HEK293T (cell line): ENCODE results near the gene GALNS.

ENCODE experiments used
- CTCF ChIA-PET: fragments of 350-600 bp; formaldehyde crosslinking; extraction: SDS; loops from one replicate; lab custom pipeline; 2021; ENCODE audit warnings: antibody characterized with exemption, inconsistent platforms; lab: Yijun Ruan, JAX
- POLR2A ChIA-PET: fragments of 350-600 bp; formaldehyde crosslinking; extraction: SDS; loops from one replicate; lab custom pipeline; 2020; ENCODE audit warnings: antibody characterized with exemption, inconsistent platforms; lab: Yijun Ruan, JAX
- DNase-seq: peaks from one replicate; pipeline ENCODE4 v3.0.0; 2012; ENCODE audit warnings: mixed read lengths; ENCODE audit errors: extremely low spot score
- ARNT ChIP-seq: fragments of 450-650 bp; IDR thresholded peaks from 2 replicates; pipeline ENCODE4 v1.6.1; 2017; ENCODE audit warnings: mild to moderate bottlenecking
- BHLHE40 ChIP-seq: fragments of 450-650 bp; IDR thresholded peaks from 2 replicates; pipeline ENCODE4 v1.6.1; 2016; ENCODE audit warnings: mild to moderate bottlenecking, moderate library complexity, borderline replicate concordance
- CTBP1 ChIP-seq: fragments of 450-650 bp; IDR thresholded peaks from 2 replicates; pipeline ENCODE4 v1.6.1; 2016; ENCODE audit warnings: borderline replicate concordance
- ELF4 ChIP-seq: fragments of 450-650 bp; IDR thresholded peaks from 2 replicates; pipeline ENCODE4 v1.6.1; 2017; ENCODE audit warnings: antibody characterized with exemption
- FOXA1 ChIP-seq: fragments of 450-650 bp; IDR thresholded peaks from 2 replicates; pipeline ENCODE4 v1.6.1; 2016; ENCODE audit warnings: mild to moderate bottlenecking
- FOXK2 ChIP-seq: fragments of 450-650 bp; IDR thresholded peaks from 2 replicates; pipeline ENCODE4 v1.6.1; 2016; ENCODE audit warnings: mild to moderate bottlenecking
- FOXM1 ChIP-seq: fragments of 450-650 bp; IDR thresholded peaks from 2 replicates; pipeline ENCODE4 v1.6.1; 2017; ENCODE audit warnings: mild to moderate bottlenecking, borderline replicate concordance
- HDGF ChIP-seq: fragments of 450-650 bp; IDR thresholded peaks from 2 replicates; pipeline ENCODE4 v1.6.1; 2017; ENCODE audit warnings: antibody characterized with exemption, borderline replicate concordance
- L3MBTL2 ChIP-seq: fragments of 450-650 bp; conservative IDR thresholded peaks from 2 replicates; pipeline ENCODE4 v1.6.1; 2016; ENCODE audit warnings: mild to moderate bottlenecking
- LEF1 ChIP-seq: fragments of 450-650 bp; IDR thresholded peaks from 2 replicates; pipeline ENCODE4 v1.6.1; 2017; ENCODE audit warnings: mild to moderate bottlenecking, borderline replicate concordance
- NFRKB ChIP-seq: fragments of 450-650 bp; IDR thresholded peaks from 2 replicates; pipeline ENCODE4 v1.6.1; 2016; ENCODE audit warnings: mild to moderate bottlenecking, moderate library complexity
- SP1 ChIP-seq: fragments of 450-650 bp; IDR thresholded peaks from 2 replicates; pipeline ENCODE4 v1.6.1; 2017
- SUZ12 ChIP-seq: fragments of 450-650 bp; IDR thresholded peaks from 2 replicates; pipeline ENCODE4 v1.6.1; 2016; ENCODE audit warnings: mild to moderate bottlenecking
- TARDBP ChIP-seq: fragments of 450-650 bp; IDR thresholded peaks from 2 replicates; pipeline ENCODE4 v1.6.1; 2016
- ZNF384 ChIP-seq: fragments of 450-650 bp; IDR thresholded peaks from 2 replicates; pipeline ENCODE4 v1.6.1; 2016
- TF ChIP-seq, protein P1 (sequence below): fragments of 450-650 bp; IDR thresholded peaks from 2 replicates; pipeline ENCODE4 v1.6.1; 2016

Gene GALNS

GRCh38 chr16:88816736-88817535 is 39.8 kb downstream of the GALNS start:
- no peak for TF ChIP-seq BHLHE40
- no peak for TF ChIP-seq ZNF384
- no peak for TF ChIP-seq FOXK2
- TF ChIP-seq HDGF, result no peak
- no peak for TF ChIP-seq TARDBP
- no peak for TF ChIP-seq CTBP1
- TF ChIP-seq, protein P1, sequence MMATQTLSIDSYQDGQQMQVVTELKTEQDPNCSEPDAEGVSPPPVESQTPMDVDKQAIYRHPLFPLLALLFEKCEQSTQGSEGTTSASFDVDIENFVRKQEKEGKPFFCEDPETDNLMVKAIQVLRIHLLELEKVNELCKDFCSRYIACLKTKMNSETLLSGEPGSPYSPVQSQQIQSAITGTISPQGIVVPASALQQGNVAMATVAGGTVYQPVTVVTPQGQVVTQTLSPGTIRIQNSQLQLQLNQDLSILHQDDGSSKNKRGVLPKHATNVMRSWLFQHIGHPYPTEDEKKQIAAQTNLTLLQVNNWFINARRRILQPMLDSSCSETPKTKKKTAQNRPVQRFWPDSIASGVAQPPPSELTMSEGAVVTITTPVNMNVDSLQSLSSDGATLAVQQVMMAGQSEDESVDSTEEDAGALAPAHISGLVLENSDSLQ, result no peak
- TF ChIP-seq SUZ12, result no peak
- TF ChIP-seq FOXA1, result no peak
- TF ChIP-seq L3MBTL2, result no peak
- TF ChIP-seq ARNT, result no peak
- TF ChIP-seq LEF1, result no peak
- ChIA-PET POLR2A (no interaction called here), CTCF (no interaction called here)
- DNase-seq, result no peak

GRCh38 chr16:88815901-88816589 is 40.7 kb downstream of the GALNS start:
- ChIA-PET POLR2A (interaction anchor here (0.9 kb wide), 1 partner anchor 42 kb away, joined by 3 read pairs; no protein-coding TSS in a partner anchor), CTCF (interaction anchor here (0.6 kb wide), 1 partner anchor 40 kb away, joined by 4 read pairs; no protein-coding TSS in a partner anchor)
- DNase-seq, result no peak
- no peak for TF ChIP-seq FOXA1
- TF ChIP-seq LEF1, result no peak
- TF ChIP-seq L3MBTL2, result no peak
- no peak for TF ChIP-seq HDGF
- TF ChIP-seq, protein P1, result no peak
- no peak for TF ChIP-seq FOXM1
- TF ChIP-seq FOXK2, result no peak
- no peak for TF ChIP-seq ZNF384
- no peak for TF ChIP-seq ELF4
- TF ChIP-seq SP1, result no peak
- no peak for TF ChIP-seq SUZ12
- TF ChIP-seq NFRKB, result no peak
- TF ChIP-seq TARDBP, result no peak
- TF ChIP-seq ARNT, result no peak

GRCh38 chr16:88815227-88815626 is 41.5 kb downstream of the GALNS start:
- no peak for DNase-seq
- TF ChIP-seq SP1 (no peak), ZNF384 (no peak), TARDBP (no peak), FOXK2 (no peak), BHLHE40 (no peak), HDGF (no peak), FOXM1 (no peak), CTBP1 (no peak), FOXA1 (no peak), SUZ12 (no peak), L3MBTL2 (no peak), NFRKB (no peak), ARNT (no peak), ELF4 (no peak), LEF1 (no peak)
- TF ChIP-seq, protein P1, result no peak
- POLR2A ChIA-PET, result interaction anchor here (0.9 kb wide), 1 partner anchor 43 kb away, joined by 3 read pairs; no protein-coding TSS in a partner anchor
- CTCF ChIA-PET, result interaction anchor here (0.6 kb wide), 1 partner anchor 41 kb away, joined by 4 read pairs; no protein-coding TSS in a partner anchor

- no peak for TF ChIP-seq BHLHE40
- no peak for TF ChIP-seq SUZ12
- TF ChIP-seq HDGF, result no peak
- no peak for TF ChIP-seq ZNF384
- TF ChIP-seq NFRKB, result no peak
- no peak for TF ChIP-seq LEF1
- TF ChIP-seq SP1, result no peak
- ChIA-PET CTCF (interaction anchor here (0.5 to 1.8 kb wide), 2 partner anchors 200 to 402 kb away, joined by 3 to 5 read pairs; no protein-coding TSS in a partner anchor), POLR2A (interaction anchor here (1.2 kb wide), 1 partner anchor 351 kb away, joined by 3 read pairs; no protein-coding TSS in a partner anchor)
- no peak for DNase-seq
Measured at GRCh38 chr16:88814144-88814502, 42.6 kb downstream of the GALNS start.

- ChIA-PET POLR2A (interaction anchor here (1.0 to 4.8 kb wide), 7 partner anchors 10 to 404 kb away, joined by 3 to 64 read pairs (median 9); partner anchors contain the start of genes CDT1 and ZNF778), CTCF (interaction anchor here (0.5 to 1.8 kb wide), 3 partner anchors 201 to 403 kb away, joined by 3 to 5 read pairs (median 4); no protein-coding TSS in a partner anchor)
- TF ChIP-seq FOXK2 (no peak), CTBP1 (no peak), SP1 (no peak), HDGF (no peak), ZNF384 (no peak), L3MBTL2 (no peak), LEF1 (no peak), ARNT (no peak), FOXA1 (no peak), BHLHE40 (no peak), SUZ12 (no peak), FOXM1 (no peak), NFRKB (no peak), TARDBP (no peak)
- TF ChIP-seq, protein P1, result no peak
- DNase-seq, result no peak
Measured at GRCh38 chr16:88813269-88814143, 43.2 kb downstream of the GALNS start.
